ENCODE data around the gene CPNE7.
"Not testable (repeated sequence)": the region's sequence is repeated elsewhere in the genome, so short reads cannot be mapped to it uniquely, and the experiment has no call there.

The CPNE7 gene

GRCh38 chr16:89567656-89568594, 7.6 kb upstream of the CPNE7 start:
- DNase-seq (ENCODE audit: low read depth) = no peak

- DNase-seq (ENCODE audit: low read depth) = no peak
Measured at GRCh38 chr16:89569506-89570341, 5.8 kb upstream of the CPNE7 start.

GRCh38 chr16:89570342-89570923, 5.1 kb upstream of the CPNE7 start:
- no peak for DNase-seq (ENCODE audit: low read depth)

- not testable (repeated sequence) for DNase-seq (ENCODE audit: low read depth)
Measured at GRCh38 chr16:89570983-89571598, 4.5 kb upstream of the CPNE7 start.

GRCh38 chr16:89571636-89572035, 3.9 kb upstream of the CPNE7 start:
- DNase-seq (ENCODE audit: low read depth) = no peak

GRCh38 chr16:89572073-89572484, 3.5 kb upstream of the CPNE7 start:
- DNase-seq (ENCODE audit: low read depth) = no peak

GRCh38 chr16:89572485-89573205, 2.9 kb upstream of the CPNE7 start:
- no peak for DNase-seq (ENCODE audit: low read depth)

GRCh38 chr16:89573826-89574680, 1.5 kb upstream of the CPNE7 start:
- DNase-seq (ENCODE audit: low read depth) = no peak

GRCh38 chr16:89574681-89575246, 794 bp upstream of the CPNE7 start:
- peak; percentile 12 for DNase-seq (ENCODE audit: low read depth)

- no peak for DNase-seq (ENCODE audit: low read depth)
Measured at GRCh38 chr16:89576153-89577054, 846 bp downstream of the CPNE7 start.

GRCh38 chr16:89577055-89577759, 1.6 kb downstream of the CPNE7 start:
- no peak for DNase-seq (ENCODE audit: low read depth)

- no peak for DNase-seq (ENCODE audit: low read depth)
Measured at GRCh38 chr16:89579351-89579750, 3.8 kb downstream of the CPNE7 start.

GRCh38 chr16:89581045-89581695, 5.6 kb downstream of the CPNE7 start:
- DNase-seq (ENCODE audit: low read depth) = no peak

GRCh38 chr16:89581861-89582563, 6.5 kb downstream of the CPNE7 start:
- DNase-seq (ENCODE audit: low read depth) = no peak

- no peak for DNase-seq (ENCODE audit: low read depth)
Measured at GRCh38 chr16:89582614-89583196, 7.1 kb downstream of the CPNE7 start.

GRCh38 chr16:89583197-89583894, 7.8 kb downstream of the CPNE7 start:
- no peak for DNase-seq (ENCODE audit: low read depth)
